Spleen (tissue), 7 donors: ENCODE measurements around the gene FLT1.

Experiments
- POLR2A ChIP-seq, 3 donors: fragments of 450-650 bp; IDR thresholded peaks; one replicate each; pipeline ENCODE4 v1.5.1; 2017; ENCODE audit warnings: antibody characterized with exemption in 3 of 3, mild to moderate bottlenecking in 1 of 3
- POLR2AphosphoS5 ChIP-seq, 3 donors: sonication (generic); formaldehyde crosslinking; IDR thresholded peaks; one replicate each; pipeline ENCODE4 v1.5.1; 2017; ENCODE audit warnings: antibody characterized with exemption in 3 of 3
- TF ChIP-seq, protein P1 (sequence below), 11 experiments: fragments of 200-600 bp in 7 of 11; fragments of 450-650 bp in 4 of 11; sonication (generic) in 4 of 11; IDR thresholded peaks in 8 of 11; conservative IDR thresholded peaks in 3 of 11; 1 replicate in 7 of 11; 2 replicates in 4 of 11; pipeline versions ENCODE4 v1.4.0 to v1.8.0; 2016 to 2021; ENCODE audit warnings: antibody characterized with exemption in 11 of 11, inconsistent platforms in 4 of 11, mild to moderate bottlenecking in 1 of 11
- donor health status: DM: no; HTN: no; CAD: no; lungs with moderate emphysema.
- donor health status: DM: no; HTN: no; CAD: no.
- donor health status: DM: no; HTN: no; CAD: no.

- TF ChIP-seq POLR2A (IDR thresholded peaks at IDR 0.05) (no peak), POLR2AphosphoS5 (IDR thresholded peaks at IDR 0.05) (no peak)
- TF ChIP-seq, protein P1, sequence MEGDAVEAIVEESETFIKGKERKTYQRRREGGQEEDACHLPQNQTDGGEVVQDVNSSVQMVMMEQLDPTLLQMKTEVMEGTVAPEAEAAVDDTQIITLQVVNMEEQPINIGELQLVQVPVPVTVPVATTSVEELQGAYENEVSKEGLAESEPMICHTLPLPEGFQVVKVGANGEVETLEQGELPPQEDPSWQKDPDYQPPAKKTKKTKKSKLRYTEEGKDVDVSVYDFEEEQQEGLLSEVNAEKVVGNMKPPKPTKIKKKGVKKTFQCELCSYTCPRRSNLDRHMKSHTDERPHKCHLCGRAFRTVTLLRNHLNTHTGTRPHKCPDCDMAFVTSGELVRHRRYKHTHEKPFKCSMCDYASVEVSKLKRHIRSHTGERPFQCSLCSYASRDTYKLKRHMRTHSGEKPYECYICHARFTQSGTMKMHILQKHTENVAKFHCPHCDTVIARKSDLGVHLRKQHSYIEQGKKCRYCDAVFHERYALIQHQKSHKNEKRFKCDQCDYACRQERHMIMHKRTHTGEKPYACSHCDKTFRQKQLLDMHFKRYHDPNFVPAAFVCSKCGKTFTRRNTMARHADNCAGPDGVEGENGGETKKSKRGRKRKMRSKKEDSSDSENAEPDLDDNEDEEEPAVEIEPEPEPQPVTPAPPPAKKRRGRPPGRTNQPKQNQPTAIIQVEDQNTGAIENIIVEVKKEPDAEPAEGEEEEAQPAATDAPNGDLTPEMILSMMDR (IDR thresholded peaks at IDR 0.05 in 8 of 11, conservative IDR thresholded peaks at IDR 0.05 in 3 of 11): no peak
These were observed 208.7 kb downstream of the FLT1 start for GRCh38 chr13:28286263-28286662.
